NB4 (cell line): ENCODE measurements around the gene LAMB3.
A peak's percentile ranks its signal among the peaks of the same experiment; 100 is the strongest.

ENCODE experiments used
- DNase-seq: peaks from one replicate; pipeline ENCODE4 v3.0.0; 2010; ENCODE audit warnings: low read depth
- H3K4me3 ChIP-seq: one replicate; pipeline ENCODE4 v1.5.1; 2011; ENCODE audit warnings: mild to moderate bottlenecking, low read depth, low read length, moderate library complexity
- MYC ChIP-seq: IDR thresholded peaks from 2 replicates; pipeline ENCODE4 v1.6.1; 2011; ENCODE audit warnings: low read depth, low read length
- POLR2A ChIP-seq: IDR thresholded peaks from 2 replicates; pipeline ENCODE4 v1.6.1; 2011; ENCODE audit warnings: mild to moderate bottlenecking; ENCODE audit not compliant: insufficient read length; ENCODE audit errors: extremely low read depth
- TF ChIP-seq, protein P1 (sequence below): IDR thresholded peaks from 2 replicates; pipeline ENCODE4 v1.6.1; 2011; ENCODE audit warnings: low read depth, low read length
- TF ChIP-seq, protein P2 (sequence below): IDR thresholded peaks from one replicate; pipeline ENCODE4 v1.5.1; 2012; ENCODE audit warnings: low read depth, low read length

LAMB3 gene

DNA sequence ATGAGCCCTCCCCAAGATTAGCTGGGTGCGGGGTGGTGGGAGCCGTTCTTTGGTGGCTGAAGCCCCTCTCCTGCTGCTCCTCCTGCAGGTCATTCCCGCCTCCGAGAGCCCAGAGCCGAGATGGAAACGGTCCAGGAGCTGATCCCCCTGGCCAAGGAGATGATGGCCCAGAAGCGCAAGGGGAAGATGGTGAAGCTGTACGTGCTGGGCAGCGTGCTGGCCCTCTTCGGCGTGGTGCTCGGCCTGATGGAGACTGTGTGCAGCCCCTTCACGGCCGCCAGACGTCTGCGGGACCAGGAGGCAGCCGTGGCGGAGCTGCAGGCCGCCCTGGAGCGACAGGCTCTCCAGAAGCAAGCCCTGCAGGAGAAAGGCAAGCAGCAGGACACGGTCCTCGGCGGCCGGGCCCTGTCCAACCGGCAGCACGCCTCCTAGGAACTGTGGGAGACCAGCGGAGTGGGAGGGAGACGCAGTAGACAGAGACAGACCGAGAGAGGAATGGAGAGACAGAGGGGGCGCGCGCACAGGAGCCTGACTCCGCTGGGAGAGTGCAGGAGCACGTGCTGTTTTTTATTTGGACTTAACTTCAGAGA, 23.4 kb upstream of the LAMB3 start:
- DNase-seq, result peak; percentile 50
- no peak for TF ChIP-seq POLR2A
- TF ChIP-seq, protein P1, sequence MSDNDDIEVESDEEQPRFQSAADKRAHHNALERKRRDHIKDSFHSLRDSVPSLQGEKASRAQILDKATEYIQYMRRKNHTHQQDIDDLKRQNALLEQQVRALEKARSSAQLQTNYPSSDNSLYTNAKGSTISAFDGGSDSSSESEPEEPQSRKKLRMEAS, result no peak
- TF ChIP-seq MYC, result no peak
- TF ChIP-seq, protein P2, sequence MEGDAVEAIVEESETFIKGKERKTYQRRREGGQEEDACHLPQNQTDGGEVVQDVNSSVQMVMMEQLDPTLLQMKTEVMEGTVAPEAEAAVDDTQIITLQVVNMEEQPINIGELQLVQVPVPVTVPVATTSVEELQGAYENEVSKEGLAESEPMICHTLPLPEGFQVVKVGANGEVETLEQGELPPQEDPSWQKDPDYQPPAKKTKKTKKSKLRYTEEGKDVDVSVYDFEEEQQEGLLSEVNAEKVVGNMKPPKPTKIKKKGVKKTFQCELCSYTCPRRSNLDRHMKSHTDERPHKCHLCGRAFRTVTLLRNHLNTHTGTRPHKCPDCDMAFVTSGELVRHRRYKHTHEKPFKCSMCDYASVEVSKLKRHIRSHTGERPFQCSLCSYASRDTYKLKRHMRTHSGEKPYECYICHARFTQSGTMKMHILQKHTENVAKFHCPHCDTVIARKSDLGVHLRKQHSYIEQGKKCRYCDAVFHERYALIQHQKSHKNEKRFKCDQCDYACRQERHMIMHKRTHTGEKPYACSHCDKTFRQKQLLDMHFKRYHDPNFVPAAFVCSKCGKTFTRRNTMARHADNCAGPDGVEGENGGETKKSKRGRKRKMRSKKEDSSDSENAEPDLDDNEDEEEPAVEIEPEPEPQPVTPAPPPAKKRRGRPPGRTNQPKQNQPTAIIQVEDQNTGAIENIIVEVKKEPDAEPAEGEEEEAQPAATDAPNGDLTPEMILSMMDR, result no peak
- peak overlapping the region; percentile 65 for H3K4me3 ChIP-seq

DNA sequence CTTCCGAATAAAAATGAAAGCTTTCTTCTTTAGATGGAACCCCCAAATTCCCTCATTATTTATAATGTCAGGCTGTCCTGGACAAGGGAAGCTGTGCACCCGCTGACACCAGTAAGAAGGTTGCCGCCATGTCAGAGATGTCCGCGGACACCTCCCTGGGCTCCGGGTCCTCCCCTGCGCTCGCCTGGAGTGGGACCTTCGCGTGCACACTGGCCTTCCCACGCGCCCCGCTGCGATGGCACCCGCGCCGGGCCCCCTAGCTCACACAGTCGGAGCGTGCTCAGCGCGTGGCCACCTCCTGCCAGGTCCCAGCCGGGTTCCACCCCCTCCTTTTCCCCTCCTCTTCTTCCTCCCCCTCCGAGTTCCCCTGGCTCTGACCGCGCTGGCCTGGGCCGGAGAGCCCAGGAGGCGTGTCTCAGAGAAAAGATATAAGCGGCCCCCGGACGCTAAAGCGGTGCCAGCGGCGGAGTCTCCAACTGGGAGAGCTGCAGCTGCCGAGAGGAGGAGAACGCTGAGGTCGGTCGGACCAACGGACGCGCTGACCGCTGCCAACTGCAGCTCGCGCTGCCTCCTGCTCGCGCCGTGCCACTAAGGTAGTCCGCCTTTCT, 22.8 kb upstream of the LAMB3 start, which contains the start of gene G0S2:
Gene G0S2 (plus strand): TSS at position 456 of the 608 bp plus-strand sequence. CDS start 273 bp downstream, outside the sequence.
- DNase-seq, result peak; percentile 86
- TF ChIP-seq MYC (no peak), POLR2A (no peak)
- TF ChIP-seq, protein P2, result no peak
- peak within 1 kb of the TSS; percentile 65 for H3K4me3 ChIP-seq

DNA sequence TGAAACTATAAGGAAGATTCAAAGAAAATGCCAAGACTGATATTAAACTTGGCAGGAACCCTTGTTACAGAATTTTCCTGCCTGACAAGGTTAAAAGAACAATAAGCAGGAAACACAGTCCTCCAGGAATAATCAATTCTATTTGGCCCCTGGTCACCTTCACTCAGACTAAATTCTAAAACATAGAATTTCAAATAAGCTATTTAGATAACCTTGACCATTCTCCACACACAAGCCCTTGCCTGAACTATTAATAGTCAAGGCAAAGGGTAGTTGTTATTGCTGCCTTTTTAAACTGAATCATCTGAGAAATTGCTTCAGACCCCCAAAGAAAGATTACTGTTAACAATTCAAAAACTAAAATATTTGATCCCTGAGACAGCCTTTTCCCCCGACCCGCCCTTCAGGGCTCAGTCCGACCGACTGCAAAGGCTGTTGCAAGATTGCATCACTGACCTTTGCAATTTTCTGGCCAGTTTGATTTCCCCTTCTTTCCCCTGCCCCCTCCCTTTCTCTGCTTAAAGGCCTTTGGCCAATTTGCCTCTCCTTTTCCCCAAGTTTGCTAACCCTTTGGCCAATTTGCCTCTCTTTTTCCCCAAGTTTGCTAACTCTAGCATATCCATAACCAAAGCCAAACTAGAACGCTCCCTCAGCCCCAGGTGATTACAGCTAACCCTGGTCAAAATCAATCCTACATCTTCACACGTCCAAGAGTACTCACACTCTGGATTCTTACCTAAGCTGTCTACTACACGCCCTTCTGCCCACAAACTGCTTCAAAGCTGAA, 21.6 kb upstream of the LAMB3 start:
- H3K4me3 ChIP-seq, result no peak overlapping the region
- peak; percentile 69 for DNase-seq
- TF ChIP-seq, protein P1, result no peak
- no peak for TF ChIP-seq POLR2A
- TF ChIP-seq, protein P2, result no peak
- TF ChIP-seq MYC, result no peak

DNA sequence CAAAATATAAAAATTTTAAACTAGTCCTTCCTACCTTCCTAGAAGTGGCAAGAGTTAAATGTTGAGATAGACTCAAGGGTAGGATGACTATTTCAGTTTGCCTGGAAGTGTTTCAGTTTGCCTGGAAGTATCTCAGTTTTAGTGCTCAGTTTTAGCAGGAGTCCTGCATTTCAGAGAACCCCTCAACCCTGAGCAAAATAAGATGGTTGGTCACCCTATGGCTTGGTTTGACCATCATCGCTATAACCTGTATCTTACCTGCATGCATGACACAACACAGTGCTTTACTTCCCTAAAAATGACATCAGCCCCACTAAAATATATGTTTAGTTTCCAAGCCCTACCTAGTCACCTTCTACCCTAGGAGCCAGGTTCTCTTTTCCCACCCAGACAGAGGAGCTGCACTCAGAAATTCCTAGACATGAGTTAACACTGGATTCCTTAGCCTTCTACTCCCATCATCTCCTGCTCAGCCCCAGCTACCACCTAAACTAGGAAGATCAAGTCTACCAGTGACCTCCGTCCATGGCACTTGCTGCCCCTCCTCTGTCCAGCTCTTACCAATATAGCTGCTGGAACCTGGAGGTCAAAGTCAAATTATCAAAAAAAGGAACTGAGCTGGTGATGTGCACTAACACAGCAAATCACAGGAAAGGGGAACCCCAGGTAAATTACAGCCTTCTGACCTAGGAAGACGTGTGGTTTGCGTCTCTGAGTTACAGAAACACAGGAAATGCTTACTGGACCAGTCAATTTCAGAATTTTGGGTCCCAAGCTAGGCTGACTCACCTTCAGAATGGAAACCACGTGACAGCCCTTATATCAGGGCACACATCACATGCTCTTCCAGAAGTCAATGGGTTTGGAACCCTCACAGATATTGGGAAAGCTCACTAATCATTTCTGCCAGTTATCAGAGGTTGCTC, 20.7 kb upstream of the LAMB3 start:
- H3K4me3 ChIP-seq, result no peak overlapping the region
- TF ChIP-seq POLR2A, result no peak
- TF ChIP-seq, protein P1, result peak; percentile 79
- DNase-seq, result peak; percentile 63

DNA sequence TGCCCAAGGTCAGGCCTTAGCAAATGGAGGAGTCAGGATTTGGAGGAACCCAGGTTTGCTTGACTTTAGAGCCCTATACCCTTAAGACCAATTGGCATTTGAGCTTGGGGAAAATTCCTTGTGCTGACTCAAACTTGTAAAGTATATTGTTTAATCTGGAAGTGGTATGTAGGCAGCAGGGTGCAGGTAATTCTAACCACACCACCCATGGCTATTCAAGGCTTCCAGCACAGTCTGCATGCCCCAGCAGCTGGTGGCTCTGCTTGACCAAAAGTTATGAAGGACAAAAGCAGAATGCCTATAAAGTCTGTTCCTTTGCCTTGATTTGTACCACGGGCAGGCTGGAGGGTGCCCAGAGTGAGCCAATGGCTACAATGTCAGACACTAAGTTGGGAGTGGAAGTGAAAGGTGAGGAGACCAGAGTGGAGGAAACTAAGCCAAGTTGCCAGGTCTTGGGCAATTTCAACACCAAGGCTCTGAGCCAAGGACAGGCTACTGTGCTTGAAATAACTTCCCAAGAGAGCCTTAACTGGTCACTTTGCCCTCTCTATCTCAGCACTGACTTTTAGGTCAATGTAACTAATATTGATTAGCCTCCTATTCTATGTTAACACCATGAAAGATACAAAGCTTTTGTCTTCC, 18.3 kb upstream of the LAMB3 start:
- TF ChIP-seq, protein P1, result no peak
- TF ChIP-seq POLR2A (no peak), MYC (no peak)
- TF ChIP-seq, protein P2, result no peak
- no peak for DNase-seq
- no peak overlapping the region for H3K4me3 ChIP-seq
